Measurements from ENCODE around the gene NFE2L1.
"Not testable (repeated sequence)": the region's sequence is repeated elsewhere in the genome, so short reads cannot be mapped to it uniquely, and the experiment has no call there.

The NFE2L1 gene

DNA sequence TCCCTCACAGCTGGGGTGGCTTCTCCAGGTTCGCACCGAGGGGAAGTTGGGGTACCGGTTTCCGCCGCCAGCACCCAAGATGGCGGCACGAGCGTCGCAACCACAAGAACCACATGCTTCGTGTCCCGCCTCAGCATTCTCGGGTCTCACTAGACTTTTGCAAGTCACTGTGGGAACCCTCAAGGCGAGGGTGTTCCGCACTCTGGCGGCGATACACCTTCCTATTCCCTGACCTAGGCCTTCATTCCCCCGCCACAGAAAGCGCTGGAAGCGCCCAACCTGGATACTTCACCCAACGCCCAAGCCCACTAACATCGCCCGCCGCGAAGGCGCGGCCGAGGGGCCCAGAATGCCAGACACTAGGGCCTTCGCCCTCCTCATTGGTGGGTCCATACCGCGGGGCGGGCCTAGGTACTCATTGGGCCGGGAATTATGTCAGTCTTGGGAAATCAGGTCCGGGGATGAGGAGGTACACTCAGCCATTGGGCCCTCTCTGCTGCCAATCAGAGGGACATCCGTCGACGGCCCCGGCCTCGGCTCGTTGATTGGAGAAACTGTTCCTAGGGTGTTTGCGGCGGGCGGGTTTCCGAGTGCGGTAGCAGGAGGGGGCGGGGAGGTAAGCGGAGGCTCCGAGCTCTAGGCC, at the start of gene NFE2L1:
NFE2L1 (plus strand) TSS at position 619 of the 643 bp plus-strand sequence. CDS start 2,760 bp downstream, outside the sequence.
- Histone ChIP-seq H3K4me1 (peaks cover 50 to 75% (median 66%) of the 10 kb centered on the region in 10 experiments), H3K27ac (peak within 1 kb of the TSS; percentile 87 to 96 (median 93)), H3K9ac (peak within 1 kb of the TSS; percentile 88 to 97 (median 93)), H3K9me3 (replicated peaks in 1 of 11) (no peaks in the 10 kb centered on the region), H3K27me3 (no peaks in the 10 kb centered on the region), H4K20me1 (peaks cover 23 to 42% (median 33%) of the 10 kb centered on the region in 11 experiments; a peak in 21 of 22 replicates), H3K4me3 (peak within 1 kb of the TSS; percentile 75 to 93 (median 81)), H3K36me3 (peaks cover 24 to 30% (median 26%) of the 10 kb centered on the region in 11 experiments), H3K4me2 (peak within 1 kb of the TSS; percentile 82 to 96 (median 92))
- TF ChIP-seq Cebpa-rat (IDR thresholded peaks at IDR 0.05): no peak

GRCh38 chr17:47999582-47999981, 48.6 kb upstream of the NFE2L1 start:
- Histone ChIP-seq H3K27me3 (no peaks in the 10 kb centered on the region), H3K27ac (peak overlapping the region in 6 of 11 experiments; percentile 4 to 94 (median 31); a peak in 9 of 22 replicates), H3K4me3 (no peak overlapping the region), H4K20me1 (no peaks in the 10 kb centered on the region), H3K4me2 (peak overlapping the region in 9 of 11 experiments; percentile 17 to 95 (median 60); a peak in 15 of 22 replicates), H3K9ac (no peak overlapping the region; a peak in 1 of 22 replicates), H3K9me3 (replicated peaks in 1 of 11) (no peaks in the 10 kb centered on the region), H3K4me1 (peaks cover 28 to 81% (median 63%) of the 10 kb centered on the region in 10 experiments), H3K36me3 (no peaks in the 10 kb centered on the region)
- TF ChIP-seq Cebpa-rat (IDR thresholded peaks at IDR 0.05): no peak

DNA sequence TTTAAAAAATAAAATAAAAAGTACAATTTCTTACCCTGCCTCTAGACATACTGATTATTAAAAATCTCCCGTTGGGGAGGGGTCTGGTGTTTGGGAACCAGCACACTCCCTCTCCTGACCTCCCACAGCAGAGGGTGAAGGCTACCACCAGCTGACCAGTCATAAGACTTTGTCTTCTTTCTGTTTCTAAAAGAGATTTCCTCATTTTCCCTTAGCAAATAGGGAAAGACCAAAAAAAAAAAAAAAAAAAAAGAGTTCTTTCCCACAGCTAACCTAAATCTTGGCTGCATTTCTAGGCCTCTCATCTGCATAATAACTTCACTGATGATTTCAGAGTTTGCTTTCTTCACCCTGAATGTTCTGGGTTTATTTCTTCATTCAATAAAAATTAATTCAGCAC, 47.0 kb upstream of the NFE2L1 start:
- Histone ChIP-seq H3K27ac (peak overlapping the region; percentile 87 to 99 (median 95); a peak in 21 of 22 replicates), H3K27me3 (no peaks in the 10 kb centered on the region), H3K4me1 (peaks cover 38 to 93% (median 78%) of the 10 kb centered on the region in 10 experiments), H3K36me3 (no peaks in the 10 kb centered on the region), H3K9me3 (replicated peaks in 1 of 11) (no peaks in the 10 kb centered on the region), H3K4me2 (peak overlapping the region in 10 of 11 experiments; percentile 82 to 95 (median 87); a peak in 20 of 22 replicates), H3K9ac (peak overlapping the region in 6 of 11 experiments; percentile 83 to 90 (median 86); a peak in 7 of 22 replicates), H3K4me3 (0 out of 20 replicates have a peak overlapping the region, but pooled peaks of 1 of the 10 experiments have one; percentile 13), H4K20me1 (no peaks in the 10 kb centered on the region)
- no peak for TF ChIP-seq Cebpa-rat (IDR thresholded peaks at IDR 0.05)

DNA sequence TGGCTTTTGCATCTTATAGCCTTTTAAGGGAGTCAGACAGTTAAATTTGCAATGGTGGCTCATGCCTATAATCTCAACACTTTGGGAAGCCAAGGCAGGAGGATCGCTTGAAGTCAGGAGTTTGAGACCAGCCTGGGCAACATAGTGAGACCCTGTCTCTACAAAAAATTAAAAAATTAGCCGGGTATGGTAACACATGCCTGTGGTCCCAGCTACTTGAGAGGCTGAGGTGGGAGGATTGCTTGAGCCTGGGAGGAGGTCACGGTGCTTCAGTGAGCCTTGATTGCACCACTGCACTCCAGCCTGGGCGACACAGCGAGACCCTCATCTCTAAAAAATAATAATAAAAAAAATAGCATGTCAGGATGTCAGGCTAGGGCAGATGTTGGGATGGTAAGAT, 46.5 kb upstream of the NFE2L1 start:
- H3K27me3 ChIP-seq; H3K9me3 ChIP-seq (replicated peaks in 1 of 11); H4K20me1 ChIP-seq; H3K36me3 ChIP-seq: not testable (repeated sequence)
- Histone ChIP-seq H3K27ac (peak overlapping the region; percentile 87 to 99 (median 95)), H3K4me3 (peak overlapping the region in 4 of 10 experiments; percentile 10 to 51 (median 26); a peak in 3 of 20 replicates), H3K4me2 (peak overlapping the region; percentile 73 to 95 (median 86)), H3K9ac (peak overlapping the region; percentile 76 to 91 (median 86); a peak in 21 of 22 replicates), H3K4me1 (peaks cover 38 to 94% (median 80%) of the 10 kb centered on the region in 10 experiments)

- peaks cover 38 to 97% (median 80%) of the 10 kb centered on the region in 10 experiments for H3K4me1 ChIP-seq
- H3K4me2 ChIP-seq: peak overlapping the region; percentile 73 to 95 (median 86)
- no peaks in the 10 kb centered on the region for H4K20me1 ChIP-seq
- H3K4me3 ChIP-seq: peak overlapping the region in 8 of 10 experiments; percentile 10 to 51 (median 25); a peak in 8 of 20 replicates
- H3K9ac ChIP-seq: peak overlapping the region; percentile 76 to 91 (median 86)
- H3K27me3 ChIP-seq: no peaks in the 10 kb centered on the region
- H3K27ac ChIP-seq: peak overlapping the region; percentile 87 to 99 (median 95)
- TF ChIP-seq Cebpa-rat (IDR thresholded peaks at IDR 0.05): peak in 6 of 11 experiments; percentile 19 to 69 (median 52); a peak in 6 of 22 replicates
- H3K9me3 ChIP-seq (replicated peaks in 1 of 11): no peaks in the 10 kb centered on the region
- H3K36me3 ChIP-seq: no peaks in the 10 kb centered on the region
These were observed 45.8 kb upstream of the NFE2L1 start for GRCh38 chr17:48002266-48002915.

- H3K4me2 ChIP-seq: peak overlapping the region; percentile 73 to 95 (median 86)
- H3K4me3 ChIP-seq: peak overlapping the region in 2 of 10 experiments; percentile 9 to 44; a peak in 5 of 20 replicates
- peak overlapping the region; percentile 87 to 99 (median 95) for H3K27ac ChIP-seq
These were observed 45.2 kb upstream of the NFE2L1 start for GRCh38 chr17:48002916-48003416.

DNA sequence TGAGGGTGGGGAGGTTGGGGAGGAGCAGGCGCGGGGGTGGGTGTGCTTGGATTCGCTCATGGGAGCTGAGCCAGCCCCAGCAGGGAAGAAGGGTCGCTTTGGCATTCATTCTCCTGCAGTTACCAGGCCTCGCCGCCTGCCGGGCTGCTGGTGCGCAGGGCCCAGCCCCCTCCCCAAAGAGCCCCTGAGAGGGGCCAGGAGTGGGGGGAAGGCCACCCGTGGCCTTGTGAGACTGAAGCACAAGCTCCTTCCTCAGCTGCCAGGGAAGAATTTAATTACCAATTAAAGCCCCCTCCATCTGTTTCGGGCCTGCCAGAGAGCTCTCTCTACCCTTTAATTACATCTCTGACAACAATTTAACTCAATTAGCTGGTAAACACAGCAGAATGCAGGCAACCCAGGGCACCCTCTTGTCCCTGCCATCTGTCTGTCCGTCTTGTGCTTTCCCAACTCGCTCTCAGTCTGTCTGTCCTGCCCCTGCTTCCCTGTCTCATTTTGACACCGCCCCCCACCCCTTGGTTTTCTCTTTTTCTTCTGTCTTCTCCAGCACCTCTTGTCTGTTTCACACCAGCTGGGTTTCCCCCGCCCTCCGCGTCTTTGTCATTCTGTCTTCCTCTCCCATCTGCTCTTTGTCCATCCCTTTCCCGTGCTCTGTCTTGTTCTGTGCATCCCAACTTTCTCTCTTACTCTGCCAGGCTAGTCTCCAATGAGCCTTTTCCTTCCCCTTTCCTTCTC, 44.6 kb upstream of the NFE2L1 start:
- Histone ChIP-seq H3K27ac (peak overlapping the region; percentile 87 to 99 (median 95)), H3K4me2 (peak overlapping the region; percentile 73 to 95 (median 86); a peak in 21 of 22 replicates), H3K9ac (peak overlapping the region in 10 of 11 experiments; percentile 82 to 91 (median 86); a peak in 19 of 22 replicates), H3K4me1 (peaks cover 38 to 92% (median 73%) of the 10 kb centered on the region in 10 experiments), H3K4me3 (peak overlapping the region in 1 of 10 experiments; percentile 44; a peak in 2 of 20 replicates), H3K27me3 (no peaks in the 10 kb centered on the region), H4K20me1 (no peaks in the 10 kb centered on the region), H3K36me3 (no peaks in the 10 kb centered on the region), H3K9me3 (replicated peaks in 1 of 11) (no peaks in the 10 kb centered on the region)
- no peak for TF ChIP-seq Cebpa-rat (IDR thresholded peaks at IDR 0.05)

More at GRCh38 chr17:48002916-48003416, 45.2 kb upstream of the NFE2L1 start:
- H3K27me3 ChIP-seq: no peaks in the 10 kb centered on the region
- no peaks in the 10 kb centered on the region for H3K36me3 ChIP-seq
- no peak; a peak in 1 of 22 replicates for TF ChIP-seq Cebpa-rat (IDR thresholded peaks at IDR 0.05)
- H4K20me1 ChIP-seq: no peaks in the 10 kb centered on the region
- H3K9me3 ChIP-seq (replicated peaks in 1 of 11): no peaks in the 10 kb centered on the region
- H3K4me1 ChIP-seq: peaks cover 38 to 97% (median 74%) of the 10 kb centered on the region in 10 experiments
- peak overlapping the region; percentile 76 to 91 (median 86) for H3K9ac ChIP-seq

- Histone ChIP-seq H3K27ac (peak overlapping the region; percentile 1 to 99 (median 95); a peak in 20 of 22 replicates), H3K9ac (peak overlapping the region in 9 of 11 experiments; percentile 2 to 55 (median 30); a peak in 13 of 22 replicates), H3K4me3 (no peak overlapping the region), H3K4me2 (peak overlapping the region; percentile 68 to 95 (median 86)), H3K4me1 (peaks cover 38 to 78% (median 62%) of the 10 kb centered on the region in 10 experiments), H4K20me1 (no peaks in the 10 kb centered on the region), H3K27me3 (no peaks in the 10 kb centered on the region), H3K9me3 (replicated peaks in 1 of 11) (no peaks in the 10 kb centered on the region), H3K36me3 (no peaks in the 10 kb centered on the region)
- TF ChIP-seq Cebpa-rat (IDR thresholded peaks at IDR 0.05): no peak
These were observed 43.2 kb upstream of the NFE2L1 start for GRCh38 chr17:48004983-48005382.

All from BLaER1 treated with 17β-estradiol and CSF1 and Interleukin-3, amounts not matched to agents 10 nM and 100 nM (cell line).